ENCODE data around the gene SLC15A4. TPM values are rescaled to one million over a fixed set of nuclear protein-coding genes. Genes with fewer than 3 reads are reported as not detected.
"Not testable (repeated sequence)": the region's sequence is repeated elsewhere in the genome, so short reads cannot be mapped to it uniquely, and the experiment has no call there.

SLC15A4 gene
- total and polyA plus RNA-seq, 9 donors, result 16.2 to 23.6 (median 19.4) TPM

- Histone ChIP-seq H3K27ac (ENCODE audit: low read length) (no peak overlapping the region), H3K4me3 (ENCODE audit: low read length) (no peak overlapping the region), H3K36me3 (ENCODE audit: control insufficient read depth, insufficient read depth, low read length) (no peaks in the 10 kb centered on the region), H3K4me1 (ENCODE audit: control insufficient read depth, insufficient read depth, low read length) (peaks cover 5% of the 10 kb centered on the region), H3K27me3 (ENCODE audit: control insufficient read depth, insufficient read depth, low read length) (peaks cover 29% of the 10 kb centered on the region), H3K9me3 (replicated peaks; ENCODE audit: control insufficient read depth, low read depth, low read length) (no peaks in the 10 kb centered on the region)
- WGBS (ENCODE audit: insufficient coverage), result 75% methylated on average over 4 of the region's 9 CpGs
- no peak for DNase-seq
Observed at GRCh38 chr12:128857133-128857763, 33.5 kb upstream of the SLC15A4 start.

- Histone ChIP-seq H3K4me3 (ENCODE audit: low read length) (no peak overlapping the region), H3K4me1 (ENCODE audit: control insufficient read depth, insufficient read depth, low read length) (peaks cover 5% of the 10 kb centered on the region), H3K36me3 (ENCODE audit: control insufficient read depth, insufficient read depth, low read length) (no peaks in the 10 kb centered on the region), H3K9me3 (replicated peaks; ENCODE audit: control insufficient read depth, low read depth, low read length) (no peaks in the 10 kb centered on the region), H3K27me3 (ENCODE audit: control insufficient read depth, insufficient read depth, low read length) (peaks cover 34% of the 10 kb centered on the region), H3K27ac (ENCODE audit: low read length) (no peak overlapping the region)
- 89% methylated on average over 4 of the region's 7 CpGs for WGBS (ENCODE audit: insufficient coverage)
- no peak for DNase-seq
Observed at GRCh38 chr12:128856791-128857078, 33.0 kb upstream of the SLC15A4 start.

- 85% methylated on average over 7 of the region's 9 CpGs for WGBS (ENCODE audit: insufficient coverage)
- Histone ChIP-seq H3K4me3 (ENCODE audit: low read length) (no peak overlapping the region), H3K27me3 (ENCODE audit: control insufficient read depth, insufficient read depth, low read length) (peaks cover 34% of the 10 kb centered on the region), H3K9me3 (replicated peaks; ENCODE audit: control insufficient read depth, low read depth, low read length) (no peaks in the 10 kb centered on the region), H3K27ac (ENCODE audit: low read length) (no peak overlapping the region), H3K4me1 (ENCODE audit: control insufficient read depth, insufficient read depth, low read length) (peaks cover 5% of the 10 kb centered on the region), H3K36me3 (ENCODE audit: control insufficient read depth, insufficient read depth, low read length) (no peaks in the 10 kb centered on the region)
- DNase-seq, result no peak
Observed at GRCh38 chr12:128856035-128856790, 32.5 kb upstream of the SLC15A4 start.

- H3K4me1 ChIP-seq (ENCODE audit: control insufficient read depth, insufficient read depth, low read length), result peaks cover 5% of the 10 kb centered on the region
- no peaks in the 10 kb centered on the region for H3K9me3 ChIP-seq (replicated peaks; ENCODE audit: control insufficient read depth, low read depth, low read length)
- no peak overlapping the region for H3K4me3 ChIP-seq (ENCODE audit: low read length)
- peaks cover 37% of the 10 kb centered on the region for H3K27me3 ChIP-seq (ENCODE audit: control insufficient read depth, insufficient read depth, low read length)
- no peak overlapping the region for H3K27ac ChIP-seq (ENCODE audit: low read length)
- DNase-seq, result no peak
- WGBS (ENCODE audit: insufficient coverage), result under 1% methylated on average over 73 of the region's 74 CpGs
- no peaks in the 10 kb centered on the region for H3K36me3 ChIP-seq (ENCODE audit: control insufficient read depth, insufficient read depth, low read length)
Observed at GRCh38 chr12:128853600-128854197, 29.9 kb upstream of the SLC15A4 start.

- DNase-seq, result no peak
- Histone ChIP-seq H3K36me3 (ENCODE audit: control insufficient read depth, insufficient read depth, low read length) (no peaks in the 10 kb centered on the region), H3K9me3 (replicated peaks; ENCODE audit: control insufficient read depth, low read depth, low read length) (no peaks in the 10 kb centered on the region), H3K27ac (ENCODE audit: low read length) (no peak within 1 kb of the TSS), H3K4me3 (ENCODE audit: low read length) (no peak within 1 kb of the TSS), H3K27me3 (ENCODE audit: control insufficient read depth, insufficient read depth, low read length) (peaks cover 37% of the 10 kb centered on the region), H3K4me1 (ENCODE audit: control insufficient read depth, insufficient read depth, low read length) (peaks cover 5% of the 10 kb centered on the region)
- 19% methylated on average over 55 of the region's 56 CpGs for WGBS (ENCODE audit: insufficient coverage)
Observed at GRCh38 chr12:128852885-128853599, 29.3 kb upstream of the SLC15A4 start, which contains the start of gene GLT1D1. TSS of gene GLT1D1 (plus strand) at chr12:128853478. CDS start at chr12:128853582, 104 bp downstream.

GRCh38 chr12:128852026-128852698 lies 28.4 kb upstream of the SLC15A4 start:
- Histone ChIP-seq H3K4me1 (ENCODE audit: control insufficient read depth, insufficient read depth, low read length) (peaks cover 5% of the 10 kb centered on the region), H3K9me3 (replicated peaks; ENCODE audit: control insufficient read depth, low read depth, low read length) (no peaks in the 10 kb centered on the region), H3K4me3 (ENCODE audit: low read length) (no peak overlapping the region), H3K27me3 (ENCODE audit: control insufficient read depth, insufficient read depth, low read length) (peaks cover 37% of the 10 kb centered on the region), H3K27ac (ENCODE audit: low read length) (no peak overlapping the region), H3K36me3 (ENCODE audit: control insufficient read depth, insufficient read depth, low read length) (no peaks in the 10 kb centered on the region)
- no CpG with 5 or more reads among the region's 8 CpGs for WGBS (ENCODE audit: insufficient coverage)
- DNase-seq, result no peak

- H3K27me3 ChIP-seq (ENCODE audit: control insufficient read depth, insufficient read depth, low read length), result peaks cover 36% of the 10 kb centered on the region
- not testable (repeated sequence) for H3K27ac ChIP-seq (ENCODE audit: low read length); H3K36me3 ChIP-seq (ENCODE audit: control insufficient read depth, insufficient read depth, low read length); H3K9me3 ChIP-seq (replicated peaks; ENCODE audit: control insufficient read depth, low read depth, low read length); H3K4me3 ChIP-seq (ENCODE audit: low read length); DNase-seq; H3K4me1 ChIP-seq (ENCODE audit: control insufficient read depth, insufficient read depth, low read length)
- WGBS (ENCODE audit: insufficient coverage), result 93% methylated on average over 3 of the region's 7 CpGs
Observed at GRCh38 chr12:128851429-128851828, 27.7 kb upstream of the SLC15A4 start.

- H3K27ac ChIP-seq (ENCODE audit: low read length), result no peak overlapping the region
- DNase-seq, result no peak
- no peak overlapping the region for H3K4me3 ChIP-seq (ENCODE audit: low read length)
- no peaks in the 10 kb centered on the region for H3K36me3 ChIP-seq (ENCODE audit: control insufficient read depth, insufficient read depth, low read length)
- WGBS (ENCODE audit: insufficient coverage), result 80% methylated on average over 2 of the region's 3 CpGs
- peaks cover 34% of the 10 kb centered on the region for H3K27me3 ChIP-seq (ENCODE audit: control insufficient read depth, insufficient read depth, low read length)
- H3K4me1 ChIP-seq (ENCODE audit: control insufficient read depth, insufficient read depth, low read length), result peaks cover 5% of the 10 kb centered on the region
- no peaks in the 10 kb centered on the region for H3K9me3 ChIP-seq (replicated peaks; ENCODE audit: control insufficient read depth, low read depth, low read length)
Observed at GRCh38 chr12:128850400-128850799, 26.6 kb upstream of the SLC15A4 start.

- H3K27ac ChIP-seq (ENCODE audit: low read length); DNase-seq; H3K36me3 ChIP-seq (ENCODE audit: control insufficient read depth, insufficient read depth, low read length); H3K4me1 ChIP-seq (ENCODE audit: control insufficient read depth, insufficient read depth, low read length); H3K9me3 ChIP-seq (replicated peaks; ENCODE audit: control insufficient read depth, low read depth, low read length); H3K4me3 ChIP-seq (ENCODE audit: low read length): not testable (repeated sequence)
- no CpG with 5 or more reads among the region's 6 CpGs for WGBS (ENCODE audit: insufficient coverage)
- peaks cover 29% of the 10 kb centered on the region for H3K27me3 ChIP-seq (ENCODE audit: control insufficient read depth, insufficient read depth, low read length)
Observed at GRCh38 chr12:128849806-128850205, 26.0 kb upstream of the SLC15A4 start.
